A549 treated with Mapracorat at 1 μM for 4 hours (cell line): ENCODE data around the gene ZNF644. TPM values are rescaled to one million over a fixed set of nuclear protein-coding genes. Genes with fewer than 3 reads are reported as not detected.

ENCODE experiments used
- total RNA-seq: library from RNA; stranded (reverse); fragments of 200-300 nt; extraction: Qiagen RNA extraction; gene quantifications from 5 replicates; pipeline ENCODE4 v1.2.3, GENCODE V29; 2022

Gene ZNF644
- total RNA-seq = 17.9 to 21.4 TPM (median 18.8 TPM) in 5 replicates

DNA sequence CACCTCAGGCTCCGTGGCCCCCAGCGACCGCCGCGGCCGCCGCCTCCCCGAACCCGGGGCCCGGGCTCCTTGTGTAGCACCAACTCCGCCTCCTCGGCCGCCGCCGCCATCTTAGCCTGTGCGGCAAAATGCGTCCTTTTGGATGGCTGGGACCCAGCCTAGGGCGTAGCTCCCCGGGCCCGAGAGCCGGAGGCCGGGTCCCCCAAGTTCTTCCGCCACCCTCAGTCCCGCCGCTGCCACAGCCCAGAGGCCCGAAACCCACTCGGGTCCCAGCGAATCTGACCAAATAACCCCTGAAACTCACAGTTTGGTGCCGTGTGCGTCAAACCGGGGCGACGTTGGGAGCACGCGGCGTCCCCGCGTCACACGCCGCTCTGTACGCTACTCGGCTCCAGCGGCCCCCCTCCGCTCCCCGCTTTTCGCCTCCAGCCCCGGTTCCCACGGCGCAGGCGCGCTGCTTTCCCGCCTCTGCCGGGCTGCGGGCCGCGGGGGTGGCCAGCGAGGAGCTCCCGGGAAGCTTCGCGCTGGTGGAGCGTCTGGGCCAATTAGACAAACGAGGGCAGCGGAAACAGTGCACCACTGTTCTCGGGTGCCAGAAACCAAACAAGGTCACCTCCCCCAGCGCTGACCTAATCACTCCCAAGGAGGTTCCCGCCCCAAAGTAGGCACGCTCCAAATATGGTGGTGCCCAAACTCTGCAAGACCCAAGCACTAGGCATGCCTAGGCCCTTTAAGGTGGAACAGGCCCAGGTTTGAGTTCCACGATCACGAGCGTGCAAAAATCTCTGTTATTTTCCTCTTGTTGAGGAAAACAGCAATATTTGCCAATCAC is at the start of gene ZNF644:
Gene ZNF644 (minus strand): TSS at position 350 of the 832 bp plus-strand sequence. CDS start 39,682 bp downstream, outside the sequence.

